Upper lobe of left lung (tissue), 6 donors: ENCODE data around the gene CCL7. TPM values are rescaled to one million over a fixed set of nuclear protein-coding genes. Genes with fewer than 3 reads are reported as not detected.

Experiments
- ATAC-seq, 2 donors: fragments of 200-7000 bp; cut with Tn5 transposase; one replicate each; pipeline ENCODE4 v1.9.1; 2022; ENCODE audit warnings: mild to moderate bottlenecking in 2 of 2, moderate library complexity in 2 of 2; ENCODE audit not compliant: low FRiP score in 2 of 2
- DNase-seq, 2 donors: peaks; one replicate each; pipeline ENCODE4 v3.0.0-alpha.2; 2019 to 2020
- H3K27ac ChIP-seq, 4 donors: fragments of 200-600 bp; sonication (generic); one replicate each; pipeline ENCODE4 v1.5.1; 2016 to 2019
- H3K27me3 ChIP-seq, 4 donors: fragments of 200-600 bp; sonication (generic); one replicate each; pipeline ENCODE4 v1.5.1; 2017 to 2019
- H3K36me3 ChIP-seq, 4 donors: fragments of 200-600 bp; sonication (generic); one replicate each; pipeline ENCODE4 v1.5.1; 2016 to 2019
- H3K4me1 ChIP-seq, 4 donors: fragments of 200-600 bp; sonication (generic); one replicate each; pipeline ENCODE4 v1.5.1; 2018 to 2019
- H3K4me3 ChIP-seq, 4 donors: fragments of 200-600 bp; sonication (generic); one replicate each; pipeline ENCODE4 v1.5.1; 2017 to 2019; ENCODE audit warnings: mild to moderate bottlenecking in 2 of 4, moderate library complexity in 1 of 4
- H3K9me3 ChIP-seq, 4 donors: fragments of 200-600 bp; sonication (generic); one replicate each; pipeline ENCODE4 v1.5.1; 2018 to 2019
- CTCF ChIP-seq, 6 experiments: fragments of 450-650 bp in 4 of 6; fragments of 200-600 bp in 2 of 6; sonication (generic) in 2 of 6; IDR thresholded peaks; one replicate each; pipeline ENCODE4 v1.5.1; 2016 to 2019; ENCODE audit warnings: antibody characterized with exemption in 6 of 6
- EP300 ChIP-seq, 4 donors: sonication (generic); formaldehyde crosslinking; IDR thresholded peaks; one replicate each; pipeline ENCODE4 v1.5.1; 2017; ENCODE audit warnings: antibody characterized with exemption in 4 of 4, control low read depth in 2 of 4
- POLR2A ChIP-seq, 4 donors: fragments of 450-650 bp; IDR thresholded peaks; one replicate each; pipeline ENCODE4 v1.5.1; 2016 to 2017; ENCODE audit warnings: antibody characterized with exemption in 4 of 4, mild to moderate bottlenecking in 2 of 4
- POLR2AphosphoS5 ChIP-seq, 2 donors: sonication (generic); formaldehyde crosslinking; IDR thresholded peaks; one replicate each; pipeline ENCODE4 v1.5.1; 2017; ENCODE audit warnings: antibody characterized with exemption in 2 of 2
- WGBS, 2 donors: methylation state at CpG; one replicate each; pipeline ENCODE4 v1.1.5; 2017 to 2018; 5-methylcytosine and 5-hydroxymethylcytosine counted together
- total RNA-seq, 6 donors: library from RNA; depleted of rRNA in 4 of 6; stranded (reverse); fragments of >200 nt in 4 of 6; gene quantifications; one replicate each; pipeline versions ENCODE4 v1.1.0 to v1.2.1, GENCODE V29; 2016 to 2021
- donor health status: DM: no; HTN: no; CAD: no; lungs with moderate emphysema.
- donor health status: DM: no; HTN: yes; CAD: no; lungs with severe emphysema.

Gene CCL7
- total RNA-seq, 6 donors from 2014 or later = 0.34 TPM; not detected in 5

DNA sequence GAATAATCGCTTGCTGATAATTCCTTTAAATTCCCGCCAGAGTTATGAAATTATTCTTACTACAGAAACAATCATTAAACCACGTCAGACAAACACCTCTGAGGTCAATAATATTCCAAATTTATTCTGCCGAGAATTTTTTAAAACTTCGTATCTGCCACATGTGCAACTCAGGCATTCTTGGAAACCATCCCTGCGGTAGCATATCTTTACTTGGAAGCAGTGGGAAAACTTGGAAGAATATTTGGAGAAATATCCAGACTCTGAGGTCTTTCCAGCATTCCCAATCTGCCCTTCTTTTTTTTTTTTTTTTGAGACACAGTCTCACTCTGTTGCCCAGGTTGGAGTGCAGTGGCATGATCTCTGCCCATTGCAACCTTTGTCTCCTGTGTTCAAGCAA, 13.6 kb downstream of the CCL7 start:
- no peaks in the 10 kb centered on the region for H3K27me3 ChIP-seq
- DNase-seq (no peak), ATAC-seq (no peak)
- no peaks in the 10 kb centered on the region for H3K36me3 ChIP-seq
- no peaks in the 10 kb centered on the region for H3K9me3 ChIP-seq
- TF ChIP-seq EP300 (IDR thresholded peaks at IDR 0.05) (no peak), POLR2A (IDR thresholded peaks at IDR 0.05) (no peak), CTCF (IDR thresholded peaks at IDR 0.05) (no peak), POLR2AphosphoS5 (IDR thresholded peaks at IDR 0.05) (no peak)
- no peaks in the 10 kb centered on the region for H3K4me1 ChIP-seq
- 85 to 89% methylated on average over 6 of the region's 6 CpGs for WGBS, 2 donors
- H3K4me3 ChIP-seq = no peak overlapping the region
- no peak overlapping the region for H3K27ac ChIP-seq

GRCh38 chr17:34285286-34285792, 15.3 kb downstream of the CCL7 start, which contains the start of gene CCL11:
TSS of gene CCL11 (plus strand) at chr17:34285742. CDS start at chr17:34285809, 67 bp downstream.
- 88 to 92% methylated on average over 4 of the region's 4 CpGs for WGBS, 2 donors
- H3K4me1 ChIP-seq = no peaks in the 10 kb centered on the region
- no peaks in the 10 kb centered on the region for H3K36me3 ChIP-seq
- ATAC-seq = no peak
- no peak for DNase-seq
- no peaks in the 10 kb centered on the region for H3K9me3 ChIP-seq
- H3K27ac ChIP-seq = no peak within 1 kb of the TSS
- H3K4me3 ChIP-seq = no peak within 1 kb of the TSS
- H3K27me3 ChIP-seq = no peaks in the 10 kb centered on the region
- TF ChIP-seq EP300 (IDR thresholded peaks at IDR 0.05) (no peak), POLR2A (IDR thresholded peaks at IDR 0.05) (no peak), POLR2AphosphoS5 (IDR thresholded peaks at IDR 0.05) (no peak)

DNA sequence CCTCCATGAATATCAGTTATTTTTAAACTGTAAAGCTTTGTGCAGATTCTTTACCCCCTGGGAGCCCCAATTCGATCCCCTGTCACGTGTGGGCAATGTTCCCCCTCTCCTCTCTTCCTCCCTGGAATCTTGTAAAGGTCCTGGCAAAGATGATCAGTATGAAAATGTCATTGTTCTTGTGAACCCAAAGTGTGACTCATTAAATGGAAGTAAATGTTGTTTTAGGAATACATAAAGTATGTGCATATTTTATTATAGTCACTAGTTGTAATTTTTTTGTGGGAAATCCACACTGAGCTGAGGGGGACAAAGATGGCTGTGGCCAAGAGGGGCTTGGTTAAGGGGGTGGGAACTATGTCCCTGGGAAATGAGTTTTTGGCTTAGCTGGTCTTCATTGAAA, 17.9 kb downstream of the CCL7 start:
- 55 to 59% methylated on average over 2 of the region's 2 CpGs for WGBS, 2 donors

DNA sequence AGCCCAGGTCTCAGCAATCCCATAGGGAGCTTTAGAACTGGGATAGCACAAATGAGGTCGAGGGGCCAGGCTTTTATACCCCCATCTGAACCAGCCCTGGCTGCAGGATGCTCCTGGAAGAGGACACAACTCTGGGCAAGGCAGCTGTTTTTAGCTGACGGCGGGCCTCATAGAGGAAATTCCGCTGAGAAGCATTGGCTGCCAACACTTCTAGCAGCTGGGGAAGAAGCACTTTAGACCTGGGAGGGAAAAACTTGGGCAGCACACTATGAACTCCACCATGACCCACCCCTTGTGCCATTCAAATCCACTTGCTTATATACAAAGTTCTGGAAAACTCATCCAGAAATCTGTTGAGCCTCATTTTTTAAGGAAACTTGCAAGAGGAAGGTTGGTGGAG, 20.6 kb downstream of the CCL7 start:
- Histone ChIP-seq H3K9me3 (no peaks in the 10 kb centered on the region), H3K27ac (no peak overlapping the region), H3K4me3 (no peak overlapping the region), H3K27me3 (no peaks in the 10 kb centered on the region), H3K4me1 (no peaks in the 10 kb centered on the region), H3K36me3 (no peaks in the 10 kb centered on the region)
- 58 to 68% methylated on average over 3 to 4 of the region's 4 CpGs for WGBS, 2 donors
- DNase-seq = no peak
- no peak for ATAC-seq
- TF ChIP-seq EP300 (IDR thresholded peaks at IDR 0.05) (no peak), POLR2A (IDR thresholded peaks at IDR 0.05) (no peak), CTCF (IDR thresholded peaks at IDR 0.05) (no peak), POLR2AphosphoS5 (IDR thresholded peaks at IDR 0.05) (no peak)

More for the DNA sequence above, 17.9 kb downstream of the CCL7 start:
- TF ChIP-seq CTCF (IDR thresholded peaks at IDR 0.05) (no peak), POLR2A (IDR thresholded peaks at IDR 0.05) (no peak), EP300 (IDR thresholded peaks at IDR 0.05) (no peak), POLR2AphosphoS5 (IDR thresholded peaks at IDR 0.05) (no peak)
- no peak overlapping the region for H3K4me3 ChIP-seq
- no peaks in the 10 kb centered on the region for H3K36me3 ChIP-seq
- no peak overlapping the region for H3K27ac ChIP-seq
- H3K4me1 ChIP-seq = no peaks in the 10 kb centered on the region
- DNase-seq (no peak), ATAC-seq (no peak)
- no peaks in the 10 kb centered on the region for H3K9me3 ChIP-seq
- H3K27me3 ChIP-seq = no peaks in the 10 kb centered on the region

GRCh38 chr17:34291721-34292348, 21.8 kb downstream of the CCL7 start:
- 89% methylated on average over 5 to 6 of the region's 6 CpGs for WGBS, 2 donors
- no peaks in the 10 kb centered on the region for H3K4me1 ChIP-seq
- no peaks in the 10 kb centered on the region for H3K36me3 ChIP-seq
- H3K27me3 ChIP-seq = no peaks in the 10 kb centered on the region
- ATAC-seq (no peak), DNase-seq (no peak)
- H3K9me3 ChIP-seq = no peaks in the 10 kb centered on the region
- H3K27ac ChIP-seq = no peak overlapping the region
- H3K4me3 ChIP-seq = no peak overlapping the region
- TF ChIP-seq POLR2AphosphoS5 (IDR thresholded peaks at IDR 0.05) (no peak), POLR2A (IDR thresholded peaks at IDR 0.05) (no peak), CTCF (IDR thresholded peaks at IDR 0.05) (no peak), EP300 (IDR thresholded peaks at IDR 0.05) (no peak)
